Central memory CD8-positive, alpha-beta T cell (primary cell): ENCODE data around the gene SEMA5A.

Experiments used
- ATAC-seq: fragments of 150-1000 bp; cut with Tn5 transposase; replicated peaks from 2 replicates; pipeline ENCODE4 v1.10.0; 2022; ENCODE audit warnings: mild to moderate bottlenecking, moderate FRiP score, moderate number of reproducible peaks; ENCODE audit not compliant: poor library complexity, severe bottlenecking; ENCODE audit errors: extremely low read depth
- DNase-seq, 2 donors: peaks; one replicate each; pipeline ENCODE4 v3.0.0; 2021; ENCODE audit warnings: low spot score in 2 of 2
- H3K27ac Mint-ChIP-seq: one replicate; pipeline ENCODE4 v1.8.0; 2022; ENCODE audit warnings: low read depth, mild to moderate bottlenecking, moderate library complexity, mixed read lengths
- H3K27me3 Mint-ChIP-seq: one replicate; pipeline ENCODE4 v1.8.0; 2022; ENCODE audit warnings: mixed read lengths
- H3K36me3 Mint-ChIP-seq: one replicate; pipeline ENCODE4 v1.8.0; 2022; ENCODE audit warnings: mild to moderate bottlenecking, moderate library complexity, mixed read lengths; ENCODE audit not compliant: insufficient read depth
- H3K4me1 Mint-ChIP-seq: one replicate; pipeline ENCODE4 v1.8.0; 2022; ENCODE audit warnings: mixed read lengths
- H3K4me3 Mint-ChIP-seq: one replicate; pipeline ENCODE4 v1.8.0; 2022; ENCODE audit warnings: mild to moderate bottlenecking, moderate library complexity, mixed read lengths
- H3K9me3 Mint-ChIP-seq: one replicate; pipeline ENCODE4 v1.8.0; 2022; ENCODE audit warnings: mixed read lengths

SEMA5A gene

GRCh38 chr5:9324348-9325077 lies 221.4 kb downstream of the SEMA5A start:
- Mint-ChIP-seq H3K36me3 (no peaks in the 10 kb centered on the region), H3K27ac (no peak overlapping the region)
- ATAC-seq = no peak

DNA sequence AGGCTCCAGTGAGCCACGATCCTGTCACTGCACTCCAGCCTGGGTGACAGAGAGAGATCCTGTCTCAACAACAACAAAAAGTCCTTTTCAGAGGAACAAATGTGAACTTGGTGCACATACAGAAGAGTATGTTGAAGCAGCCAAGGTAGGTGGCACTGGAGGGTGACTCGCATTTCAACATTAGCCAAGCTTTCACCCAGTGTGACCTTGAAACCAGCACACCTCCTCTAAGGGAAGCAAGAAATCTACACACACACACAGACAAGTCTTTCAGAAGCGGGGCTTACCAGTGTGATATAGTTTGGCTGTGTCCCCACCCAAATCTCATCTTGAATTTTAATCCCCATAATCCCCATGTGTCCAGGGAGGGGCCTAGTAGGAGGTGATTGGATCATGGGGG lies 225.2 kb downstream of the SEMA5A start:
- Mint-ChIP-seq H3K9me3 (no peaks in the 10 kb centered on the region), H3K4me3 (no peak overlapping the region), H3K27me3 (no peaks in the 10 kb centered on the region), H3K4me1 (no peaks in the 10 kb centered on the region), H3K36me3 (no peaks in the 10 kb centered on the region), H3K27ac (no peak overlapping the region)
- DNase-seq (no peak), ATAC-seq (no peak)

More at GRCh38 chr5:9324348-9325077, 221.4 kb downstream of the SEMA5A start:
- Mint-ChIP-seq H3K4me3 (no peak overlapping the region), H3K4me1 (no peaks in the 10 kb centered on the region), H3K9me3 (peaks cover 5% of the 10 kb centered on the region), H3K27me3 (no peaks in the 10 kb centered on the region)
- no peak for DNase-seq

GRCh38 chr5:9318031-9318430 lies 227.8 kb downstream of the SEMA5A start:
- no peak overlapping the region for H3K4me3 Mint-ChIP-seq
- no peak overlapping the region for H3K27ac Mint-ChIP-seq
- H3K36me3 Mint-ChIP-seq = no peaks in the 10 kb centered on the region
- H3K9me3 Mint-ChIP-seq = peaks cover 8% of the 10 kb centered on the region
- H3K27me3 Mint-ChIP-seq = no peaks in the 10 kb centered on the region
- no peaks in the 10 kb centered on the region for H3K4me1 Mint-ChIP-seq
- no peak for DNase-seq
- ATAC-seq = no peak

GRCh38 chr5:9316733-9317132 lies 229.1 kb downstream of the SEMA5A start:
- ATAC-seq (no peak), DNase-seq (no peak)
- Mint-ChIP-seq H3K27ac (no peak overlapping the region), H3K9me3 (peaks cover 8% of the 10 kb centered on the region), H3K36me3 (no peaks in the 10 kb centered on the region), H3K27me3 (no peaks in the 10 kb centered on the region), H3K4me3 (no peak overlapping the region), H3K4me1 (no peaks in the 10 kb centered on the region)

GRCh38 chr5:9316041-9316440 lies 229.8 kb downstream of the SEMA5A start:
- no peak for ATAC-seq
- Mint-ChIP-seq H3K4me1 (no peaks in the 10 kb centered on the region), H3K4me3 (no peak overlapping the region), H3K9me3 (peaks cover 8% of the 10 kb centered on the region), H3K27ac (no peak overlapping the region), H3K27me3 (no peaks in the 10 kb centered on the region), H3K36me3 (no peaks in the 10 kb centered on the region)
- DNase-seq = no peak

DNA sequence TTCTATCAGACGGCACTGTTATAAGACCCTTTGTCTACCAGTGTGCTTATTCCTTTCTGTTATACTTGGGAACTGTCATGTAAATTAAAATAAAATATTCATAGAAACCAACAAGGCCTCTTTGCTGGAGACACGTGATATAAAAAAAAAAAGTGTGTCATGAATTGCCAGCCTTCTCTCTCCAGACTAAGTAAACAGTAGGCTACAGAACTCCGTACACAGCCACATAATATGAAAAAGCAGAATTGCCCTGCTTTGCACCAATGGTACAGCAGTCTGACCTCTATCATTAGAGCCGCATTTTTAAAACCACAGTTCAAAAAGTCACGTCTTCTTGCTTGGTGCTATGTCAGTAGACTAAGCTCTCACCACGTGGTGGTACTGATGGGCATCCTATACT lies 231.3 kb downstream of the SEMA5A start:
- DNase-seq = no peak
- no peaks in the 10 kb centered on the region for H3K4me1 Mint-ChIP-seq
- H3K27ac Mint-ChIP-seq = no peak overlapping the region

DNA sequence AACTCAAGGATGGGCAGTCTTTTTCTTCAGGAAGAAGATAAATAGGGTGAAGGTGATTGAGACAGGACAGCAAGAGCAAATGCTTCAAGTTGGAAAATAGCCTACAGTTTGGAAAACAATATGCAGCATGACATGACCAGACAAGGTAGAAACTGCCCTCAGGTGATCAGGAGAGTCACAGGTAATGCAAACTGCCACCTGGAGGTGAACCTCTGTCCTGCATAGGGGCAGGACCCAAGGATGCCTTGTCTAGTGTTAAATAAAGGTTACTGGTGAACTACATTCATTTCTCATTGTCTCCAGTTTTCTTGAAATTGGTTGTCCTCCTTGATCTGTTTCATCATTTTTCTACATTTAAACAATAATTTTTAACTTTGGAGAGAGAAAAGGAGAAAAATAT lies 232.1 kb downstream of the SEMA5A start:
- H3K36me3 Mint-ChIP-seq = no peaks in the 10 kb centered on the region
- no peak for ATAC-seq

More for the DNA sequence above, 231.3 kb downstream of the SEMA5A start:
- H3K4me3 Mint-ChIP-seq = no peak overlapping the region
- H3K27me3 Mint-ChIP-seq = no peaks in the 10 kb centered on the region
- H3K9me3 Mint-ChIP-seq = peaks cover 8% of the 10 kb centered on the region
- H3K36me3 Mint-ChIP-seq = no peaks in the 10 kb centered on the region
- no peak for ATAC-seq

GRCh38 chr5:9307150-9307549 lies 238.7 kb downstream of the SEMA5A start:
- ATAC-seq = no peak
- no peak overlapping the region for H3K4me3 Mint-ChIP-seq
- H3K4me1 Mint-ChIP-seq = no peaks in the 10 kb centered on the region
- H3K9me3 Mint-ChIP-seq = peaks cover 5% of the 10 kb centered on the region
- no peak for DNase-seq
- H3K27ac Mint-ChIP-seq = no peak overlapping the region
- no peaks in the 10 kb centered on the region for H3K36me3 Mint-ChIP-seq
- H3K27me3 Mint-ChIP-seq = no peaks in the 10 kb centered on the region

More for the DNA sequence above, 232.1 kb downstream of the SEMA5A start:
- H3K9me3 Mint-ChIP-seq = peaks cover 8% of the 10 kb centered on the region
- no peaks in the 10 kb centered on the region for H3K4me1 Mint-ChIP-seq
- H3K27ac Mint-ChIP-seq = no peak overlapping the region
- no peaks in the 10 kb centered on the region for H3K27me3 Mint-ChIP-seq
- DNase-seq = no peak
- H3K4me3 Mint-ChIP-seq = no peak overlapping the region

- H3K4me3 Mint-ChIP-seq = no peak overlapping the region
- DNase-seq = no peak
- no peaks in the 10 kb centered on the region for H3K4me1 Mint-ChIP-seq
- H3K36me3 Mint-ChIP-seq = no peaks in the 10 kb centered on the region
- peaks cover 12% of the 10 kb centered on the region for H3K9me3 Mint-ChIP-seq
- no peak overlapping the region for H3K27ac Mint-ChIP-seq
- ATAC-seq = no peak
- no peaks in the 10 kb centered on the region for H3K27me3 Mint-ChIP-seq
These were observed 243.7 kb downstream of the SEMA5A start for GRCh38 chr5:9302218-9302617.

DNA sequence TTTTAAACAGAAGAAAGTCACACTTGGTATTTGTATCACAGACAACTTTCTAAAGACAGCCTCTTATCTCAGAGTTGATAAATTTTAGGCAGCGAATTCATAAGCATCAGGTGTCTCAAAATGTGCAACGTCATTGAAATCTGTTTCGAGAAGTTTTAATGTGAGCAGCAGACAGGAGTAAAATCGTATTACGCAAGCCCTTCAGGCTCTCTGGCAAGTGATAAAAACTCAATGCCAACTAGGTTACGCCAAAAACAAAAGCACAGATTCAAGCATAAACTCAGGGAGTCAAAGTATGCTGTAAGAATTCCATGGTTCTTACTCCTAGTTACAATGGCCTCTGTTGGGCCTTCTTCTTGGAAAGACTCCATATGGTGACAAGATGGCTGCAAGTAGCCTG lies 244.7 kb downstream of the SEMA5A start:
- H3K36me3 Mint-ChIP-seq = no peaks in the 10 kb centered on the region
- DNase-seq = no peak

GRCh38 chr5:9297134-9297533 lies 248.7 kb downstream of the SEMA5A start:
- DNase-seq (no peak), ATAC-seq (no peak)
- Mint-ChIP-seq H3K36me3 (no peaks in the 10 kb centered on the region), H3K4me1 (no peaks in the 10 kb centered on the region), H3K9me3 (peaks cover 20% of the 10 kb centered on the region), H3K27me3 (no peaks in the 10 kb centered on the region), H3K4me3 (no peak overlapping the region), H3K27ac (no peak overlapping the region)

More for the DNA sequence above, 244.7 kb downstream of the SEMA5A start:
- H3K4me3 Mint-ChIP-seq = no peak overlapping the region
- no peaks in the 10 kb centered on the region for H3K27me3 Mint-ChIP-seq
- no peak overlapping the region for H3K27ac Mint-ChIP-seq
- no peaks in the 10 kb centered on the region for H3K4me1 Mint-ChIP-seq
- H3K9me3 Mint-ChIP-seq = peaks cover 10% of the 10 kb centered on the region
- ATAC-seq = no peak

GRCh38 chr5:9295466-9295801 lies 250.4 kb downstream of the SEMA5A start:
- peaks cover 27% of the 10 kb centered on the region for H3K9me3 Mint-ChIP-seq
- no peak overlapping the region for H3K4me3 Mint-ChIP-seq
- H3K36me3 Mint-ChIP-seq = no peaks in the 10 kb centered on the region
- H3K4me1 Mint-ChIP-seq = no peaks in the 10 kb centered on the region
- no peak for DNase-seq
- no peak for ATAC-seq
- no peak overlapping the region for H3K27ac Mint-ChIP-seq
- no peaks in the 10 kb centered on the region for H3K27me3 Mint-ChIP-seq

DNA sequence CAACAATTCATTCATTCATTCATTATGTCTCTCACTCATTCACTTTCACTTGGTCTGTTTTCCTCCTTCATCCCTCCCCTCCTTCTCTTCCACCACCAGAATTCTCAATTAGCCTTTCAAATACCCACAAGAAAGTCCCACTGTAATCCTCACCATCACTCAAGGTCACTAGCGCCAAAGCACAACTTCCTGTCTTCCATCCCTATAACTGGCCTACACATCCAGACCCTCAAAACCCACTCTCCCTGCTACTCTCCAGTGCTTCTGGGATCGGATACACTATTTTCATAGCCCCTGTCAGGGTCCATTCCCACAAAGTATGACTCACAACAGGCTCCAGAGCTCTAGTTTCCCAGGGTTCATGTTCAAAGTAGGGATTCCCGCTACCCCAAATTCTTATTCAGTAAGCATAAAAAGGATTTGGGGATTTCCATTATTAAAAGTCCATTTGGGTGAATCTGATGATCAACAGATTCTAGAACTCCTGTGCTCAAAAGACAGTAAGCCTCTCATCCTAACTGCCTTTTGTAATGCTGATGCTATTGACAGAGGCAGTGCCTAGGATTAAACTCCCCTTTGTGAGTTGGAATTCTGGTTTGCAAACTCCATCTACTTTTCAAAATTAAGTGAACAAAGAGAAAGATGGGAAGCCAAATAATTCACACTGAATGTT lies 250.9 kb downstream of the SEMA5A start:
- Mint-ChIP-seq H3K36me3 (no peaks in the 10 kb centered on the region), H3K27me3 (no peaks in the 10 kb centered on the region), H3K27ac (no peak overlapping the region), H3K4me3 (no peak overlapping the region), H3K9me3 (peaks cover 27% of the 10 kb centered on the region), H3K4me1 (no peaks in the 10 kb centered on the region)
- no peak for DNase-seq
- ATAC-seq = no peak
